WTC11 (cell line): ENCODE results near the gene DDX39B. TPM values are rescaled to one million over a fixed set of nuclear protein-coding genes. Genes with fewer than 3 reads are reported as not detected.
A peak's percentile ranks its signal among the peaks of the same experiment; 100 is the strongest.

Source experiments
- ATAC-seq: fragments of 200-7000 bp; cut with Tn5 transposase; 2 replicates; pipeline ENCODE4 v1.10.0; 2021; ENCODE audit warnings: mild to moderate bottlenecking, moderate library complexity
- CTCF ChIA-PET: fragments of 300-600 bp; sonication (Branson Sonifier 250); formaldehyde crosslinking; loops from one replicate; lab custom pipeline; 2021; ENCODE audit warnings: antibody characterized with exemption; lab: Charles Lee
- POLR2A ChIA-PET: fragments of 350-600 bp; sonication (Branson Sonifier 250); formaldehyde crosslinking; loops from one replicate; lab custom pipeline; 2021; ENCODE audit warnings: antibody characterized with exemption; lab: Charles Lee
- DNase-seq: peaks from one replicate; pipeline ENCODE4 v3.0.0; 2021; ENCODE audit warnings: low spot score
- H3K27ac Mint-ChIP-seq: 2 replicates; pipeline ENCODE4 v1.8.0; 2021; ENCODE audit warnings: mixed read lengths
- H3K27me3 Mint-ChIP-seq: 2 replicates; pipeline ENCODE4 v1.8.0; 2021; ENCODE audit warnings: low read depth, mild to moderate bottlenecking, moderate library complexity, mixed read lengths
- H3K36me3 Mint-ChIP-seq: 2 replicates; pipeline ENCODE4 v1.8.0; 2021; ENCODE audit warnings: mixed read lengths
- H3K4me1 Mint-ChIP-seq: 2 replicates; pipeline ENCODE4 v1.8.0; 2022; ENCODE audit warnings: mixed read lengths
- H3K4me3 Mint-ChIP-seq: 2 replicates; pipeline ENCODE4 v1.8.0; 2021; ENCODE audit warnings: mild to moderate bottlenecking, moderate library complexity, mixed read lengths
- H3K9me3 Mint-ChIP-seq: 2 replicates; pipeline ENCODE4 v1.8.0; 2021; ENCODE audit warnings: mixed read lengths
- CBFB ChIP-seq: sonication (generic); formaldehyde crosslinking; IDR thresholded peaks from 2 replicates; pipeline ENCODE4 v1.8.1; 2022; ENCODE audit warnings: mild to moderate bottlenecking, low read depth, missing genetic modification reagents
- CREB1 ChIP-seq: sonication (generic); formaldehyde crosslinking; IDR thresholded peaks from 2 replicates; pipeline ENCODE4 v1.8.0; 2023; ENCODE audit warnings: mild to moderate bottlenecking, missing genetic modification reagents
- E2F1 ChIP-seq: sonication (generic); formaldehyde crosslinking; IDR thresholded peaks from 2 replicates; pipeline ENCODE4 v1.8.0; 2022; ENCODE audit warnings: mild to moderate bottlenecking, missing genetic modification reagents
- ESRRA ChIP-seq: sonication (generic); formaldehyde crosslinking; IDR thresholded peaks from 2 replicates; pipeline ENCODE4 v1.8.1; 2022; ENCODE audit warnings: mild to moderate bottlenecking, missing genetic modification reagents, borderline replicate concordance
- FOXJ3 ChIP-seq: sonication (generic); formaldehyde crosslinking; IDR thresholded peaks from 2 replicates; pipeline ENCODE4 v1.9.0; 2021; ENCODE audit warnings: missing genetic modification reagents, mild to moderate bottlenecking, borderline replicate concordance
- FOXP4 ChIP-seq: sonication (generic); formaldehyde crosslinking; IDR thresholded peaks from 2 replicates; pipeline ENCODE4 v1.8.0; 2022; ENCODE audit warnings: mild to moderate bottlenecking, missing genetic modification reagents
- IRF2 ChIP-seq: sonication (generic); formaldehyde crosslinking; IDR thresholded peaks from 2 replicates; pipeline ENCODE4 v1.8.0; 2022; ENCODE audit warnings: low read depth, missing genetic modification reagents, borderline replicate concordance
- KAT7 ChIP-seq: sonication (generic); formaldehyde crosslinking; IDR thresholded peaks from 2 replicates; pipeline ENCODE4 v1.8.1; 2023; ENCODE audit warnings: missing genetic modification reagents, mild to moderate bottlenecking, borderline replicate concordance
- NFE2L1 ChIP-seq: sonication (generic); formaldehyde crosslinking; IDR thresholded peaks from 2 replicates; pipeline ENCODE4 v1.8.1; 2023; ENCODE audit warnings: missing genetic modification reagents
- PRRX2 ChIP-seq: fragments of 250-450 bp; sonication (Bioruptor Pico); IDR thresholded peaks from 2 replicates; pipeline ENCODE4 v1.8.0; 2021; ENCODE audit warnings: mild to moderate bottlenecking
- RORB ChIP-seq: fragments of 250-450 bp; sonication (Bioruptor Pico); IDR thresholded peaks from 2 replicates; pipeline ENCODE4 v1.9.0; 2021; ENCODE audit warnings: mild to moderate bottlenecking
- SMAD3 ChIP-seq: sonication (generic); formaldehyde crosslinking; IDR thresholded peaks from 2 replicates; pipeline ENCODE4 v1.8.0; 2022; ENCODE audit warnings: missing genetic modification reagents, mild to moderate bottlenecking, borderline replicate concordance
- SOX15 ChIP-seq: fragments of 250-450 bp; sonication (Bioruptor Pico); IDR thresholded peaks from 2 replicates; pipeline ENCODE4 v1.9.0; 2021; ENCODE audit warnings: mild to moderate bottlenecking
- TEAD1 ChIP-seq: sonication (generic); formaldehyde crosslinking; IDR thresholded peaks from 2 replicates; pipeline ENCODE4 v1.8.0; 2022; ENCODE audit warnings: mild to moderate bottlenecking, missing genetic modification reagents
- TEAD4 ChIP-seq: sonication (generic); formaldehyde crosslinking; IDR thresholded peaks from 2 replicates; pipeline ENCODE4 v1.8.0; 2022; ENCODE audit warnings: mild to moderate bottlenecking, missing genetic modification reagents
- TP53 ChIP-seq: sonication (generic); formaldehyde crosslinking; IDR thresholded peaks from 2 replicates; pipeline ENCODE4 v1.8.1; 2023; ENCODE audit warnings: mild to moderate bottlenecking, missing genetic modification reagents
- ZBTB21 ChIP-seq: sonication (generic); formaldehyde crosslinking; IDR thresholded peaks from 2 replicates; pipeline ENCODE4 v1.8.1; 2023; ENCODE audit warnings: mild to moderate bottlenecking, missing genetic modification reagents, borderline replicate concordance
- ZMAT4 ChIP-seq: fragments of 250-450 bp; sonication (Bioruptor Pico); IDR thresholded peaks from 2 replicates; pipeline ENCODE4 v1.9.0; 2021; ENCODE audit warnings: mild to moderate bottlenecking
- ZNF121 ChIP-seq: sonication (generic); formaldehyde crosslinking; IDR thresholded peaks from 2 replicates; pipeline ENCODE4 v1.8.0; 2023; ENCODE audit warnings: missing genetic modification reagents
- ZNF138 ChIP-seq: sonication (generic); formaldehyde crosslinking; conservative IDR thresholded peaks from 2 replicates; pipeline ENCODE4 v1.8.1; 2022; ENCODE audit warnings: mild to moderate bottlenecking, moderate library complexity, missing genetic modification reagents
- ZNF232 ChIP-seq: sonication (generic); formaldehyde crosslinking; IDR thresholded peaks from 2 replicates; pipeline ENCODE4 v1.8.0; 2022; ENCODE audit warnings: mild to moderate bottlenecking, missing genetic modification reagents
- ZNF263 ChIP-seq: sonication (generic); formaldehyde crosslinking; IDR thresholded peaks from 2 replicates; pipeline ENCODE4 v1.8.1; 2022; ENCODE audit warnings: low read depth, mild to moderate bottlenecking, moderate library complexity, missing genetic modification reagents
- total RNA-seq: library from RNA; stranded (reverse); gene quantifications from 3 replicates; pipeline ENCODE4 v1.2.3, GENCODE V29; 2021

DDX39B gene
- total RNA-seq, 1 experiment from 2014 or later: 712 TPM

GRCh38 chr6:31569861-31570536 lies 28.2 kb upstream of the DDX39B start:
- H3K4me1 Mint-ChIP-seq: peaks cover 19% of the 10 kb centered on the region

GRCh38 chr6:31568537-31568961 lies 26.7 kb upstream of the DDX39B start:
- Mint-ChIP-seq H3K9me3 (no peaks in the 10 kb centered on the region), H3K4me3 (no peak overlapping the region), H3K27me3 (peaks cover 5% of the 10 kb centered on the region), H3K27ac (no peak overlapping the region), H3K36me3 (no peaks in the 10 kb centered on the region), H3K4me1 (peaks cover 8% of the 10 kb centered on the region)
- no peak for ATAC-seq
- CTCF ChIA-PET: interaction anchor here (1.1 to 3.8 kb wide), 5 partner anchors 13 to 30 kb away, joined by 3 to 36 read pairs (median 6); partner anchors contain the start of genes ATP6V1G2, LST1 and LTB
- POLR2A ChIA-PET: interaction anchor here (1.0 kb wide), 1 partner anchor 22 kb away, joined by 5 read pairs; the partner anchor contains the start of genes ATP6V1G2 and NFKBIL1
- no peak for DNase-seq
- TF ChIP-seq TEAD4 (no peak), ZNF232 (CRISPR knock-in tag) (no peak), ZBTB21 (CRISPR knock-in tag) (no peak), TP53 (no peak), E2F1 (CRISPR knock-in tag) (no peak)

More at GRCh38 chr6:31569861-31570536, 28.2 kb upstream of the DDX39B start:
- H3K27me3 Mint-ChIP-seq: peaks cover 7% of the 10 kb centered on the region
- CTCF ChIA-PET: interaction anchor here (0.8 to 3.8 kb wide), 2 partner anchors 11 to 19 kb away, joined by 3 to 36 read pairs; partner anchors contain the start of gene LTB
- no peak overlapping the region for H3K27ac Mint-ChIP-seq
- no peaks in the 10 kb centered on the region for H3K36me3 Mint-ChIP-seq
- ATAC-seq (no peak), DNase-seq (no peak)
- TF ChIP-seq FOXP4 (CRISPR knock-in tag): no peak
- no peak for TF ChIP-seq RORB (CRISPR knock-in tag)
- TF ChIP-seq SMAD3 (CRISPR knock-in tag): no peak
- no peak for TF ChIP-seq CBFB
- no peak for TF ChIP-seq FOXJ3 (CRISPR knock-in tag)
- TF ChIP-seq ZNF121 (CRISPR knock-in tag): no peak
- no peak for TF ChIP-seq CREB1
- no peak for TF ChIP-seq SOX15
- no peak for TF ChIP-seq ZNF138 (CRISPR knock-in tag)
- TF ChIP-seq PRRX2: no peak
- TF ChIP-seq ESRRA: no peak
- no peak for TF ChIP-seq IRF2 (CRISPR knock-in tag)
- TF ChIP-seq KAT7 (CRISPR knock-in tag): no peak
- no peak for TF ChIP-seq TEAD1 (CRISPR knock-in tag)
- POLR2A ChIA-PET: no interaction called here
- H3K9me3 Mint-ChIP-seq: no peaks in the 10 kb centered on the region
- no peak overlapping the region for H3K4me3 Mint-ChIP-seq

GRCh38 chr6:31567531-31568370 lies 25.9 kb upstream of the DDX39B start:
- Mint-ChIP-seq H3K9me3 (no peaks in the 10 kb centered on the region), H3K36me3 (no peaks in the 10 kb centered on the region), H3K4me1 (peaks cover 7% of the 10 kb centered on the region), H3K27ac (peak overlapping the region; percentile 42), H3K27me3 (peaks cover under 1% of the 10 kb centered on the region; the same call in 1 of the 2 replicates), H3K4me3 (no peak overlapping the region)
- CTCF ChIA-PET: interaction anchor here (1.1 to 3.8 kb wide), 5 partner anchors 13 to 30 kb away, joined by 3 to 36 read pairs (median 4); partner anchors contain the start of genes ATP6V1G2, LST1, LTB and NCR3
- peak; percentile 80 for ATAC-seq
- DNase-seq: no peak
- POLR2A ChIA-PET: interaction anchor here (1.0 kb wide), 1 partner anchor 21 kb away, joined by 5 read pairs; the partner anchor contains the start of genes ATP6V1G2 and NFKBIL1
- TF ChIP-seq KAT7 (CRISPR knock-in tag) (no peak), ZMAT4 (CRISPR knock-in tag) (no peak), ZNF263 (no peak), NFE2L1 (no peak)
- TF ChIP-seq, all 79 proteins: peak for 0
